DND-41 (cell line): Measurements from ENCODE around the gene CTTNBP2NL.
"Not testable (repeated sequence)": the region's sequence is repeated elsewhere in the genome, so short reads cannot be mapped to it uniquely, and the experiment has no call there.

ENCODE experiments used
- ATAC-seq: fragments of 200-7000 bp; cut with Tn5 transposase; 3 replicates; pipeline ENCODE4 v1.9.1; 2021; ENCODE audit warnings: low read depth; ENCODE audit not compliant: insufficient read depth
- DNase-seq: peaks from one replicate; pipeline ENCODE4 v3.0.0-alpha.2; 2020
- H2AFZ ChIP-seq: 2 replicates; pipeline ENCODE4 v1.6.0; 2012; ENCODE audit warnings: low read depth, low read length
- H3K27ac ChIP-seq: 2 replicates; pipeline ENCODE4 v1.5.1; 2012; ENCODE audit warnings: low read length, inconsistent platforms
- H3K27me3 ChIP-seq: fragments of 200-600 bp; sonication (generic); 2 replicates; pipeline ENCODE4 v1.6.0; 2012; ENCODE audit warnings: low read length, mild to moderate bottlenecking, inconsistent platforms; ENCODE audit not compliant: insufficient read depth, poor library complexity
- H3K36me3 ChIP-seq: 2 replicates; pipeline ENCODE4 v1.5.1; 2012; ENCODE audit warnings: low read length, inconsistent platforms; ENCODE audit not compliant: insufficient read depth
- H3K4me1 ChIP-seq: 2 replicates; pipeline ENCODE4 v1.5.1; 2012; ENCODE audit warnings: mild to moderate bottlenecking, low read length; ENCODE audit not compliant: insufficient read depth
- H3K4me2 ChIP-seq: 2 replicates; pipeline ENCODE4 v1.6.0; 2012; ENCODE audit warnings: mild to moderate bottlenecking, moderate library complexity, low read length, inconsistent platforms; ENCODE audit not compliant: insufficient read depth
- H3K4me3 ChIP-seq, 2 experiments: fragments of 200-600 bp in 1 of 2; shearing (Covaris generic) in 1 of 2; 2 replicates each; pipeline ENCODE4 v1.5.1; 2012 to 2016; ENCODE audit warnings: inconsistent platforms in 2 of 2, low read length in 2 of 2, mild to moderate bottlenecking in 2 of 2, low read depth in 1 of 2, moderate library complexity in 1 of 2
- H3K79me2 ChIP-seq: 2 replicates; pipeline ENCODE4 v1.6.0; 2012; ENCODE audit warnings: low read length, inconsistent platforms; ENCODE audit not compliant: insufficient read depth
- H3K9ac ChIP-seq: 2 replicates; pipeline ENCODE4 v1.6.0; 2012; ENCODE audit warnings: low read depth, mild to moderate bottlenecking, inconsistent platforms, low read length, moderate library complexity
- H3K9me3 ChIP-seq: 2 replicates; pipeline ENCODE4 v1.5.1; 2012; ENCODE audit warnings: low read length, moderate library complexity, mild to moderate bottlenecking, inconsistent platforms; ENCODE audit not compliant: insufficient read depth, severe bottlenecking
- H4K20me1 ChIP-seq: 2 replicates; pipeline ENCODE4 v1.6.0; 2012; ENCODE audit warnings: low read length; ENCODE audit not compliant: insufficient read depth
- EZH2 ChIP-seq: IDR thresholded peaks from 3 replicates; pipeline ENCODE4 v1.6.1; 2012; ENCODE audit warnings: borderline replicate concordance, low read depth, mild to moderate bottlenecking, moderate library complexity, low read length, inconsistent platforms; ENCODE audit not compliant: severe bottlenecking
- TF ChIP-seq, protein P1 (sequence below): IDR thresholded peaks from 2 replicates; pipeline ENCODE4 v1.5.1; 2012; ENCODE audit warnings: borderline replicate concordance, low read length, moderate library complexity, mild to moderate bottlenecking; ENCODE audit not compliant: poor library complexity, severe bottlenecking; ENCODE audit errors: extremely low read depth

Gene CTTNBP2NL

DNA sequence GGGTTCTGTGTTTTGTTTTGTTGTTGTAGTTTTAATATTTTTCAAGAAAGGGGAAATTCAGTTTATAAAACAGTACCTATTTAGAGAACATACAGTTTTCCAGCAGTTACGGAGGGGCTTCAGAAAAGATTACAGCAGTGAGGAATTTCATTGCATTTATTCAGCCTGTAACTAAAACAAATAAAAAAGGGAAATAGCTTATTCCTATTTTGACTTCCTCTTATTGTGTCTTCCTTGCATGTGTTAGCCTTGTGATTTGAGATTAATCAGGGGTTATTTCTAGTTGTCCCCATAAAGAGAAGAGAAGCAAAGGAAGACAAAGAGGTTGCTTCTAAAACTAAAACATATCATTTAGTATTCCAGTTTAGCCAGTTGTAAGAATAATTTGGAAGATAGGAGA lies 35.0 kb downstream of the CTTNBP2NL start:
- DNase-seq = no peak
- no peak for ATAC-seq
- H2AFZ ChIP-seq = no peak overlapping the region
- H3K27me3 ChIP-seq = no peaks in the 10 kb centered on the region
- H3K27ac ChIP-seq = no peak overlapping the region
- TF ChIP-seq, protein P1, sequence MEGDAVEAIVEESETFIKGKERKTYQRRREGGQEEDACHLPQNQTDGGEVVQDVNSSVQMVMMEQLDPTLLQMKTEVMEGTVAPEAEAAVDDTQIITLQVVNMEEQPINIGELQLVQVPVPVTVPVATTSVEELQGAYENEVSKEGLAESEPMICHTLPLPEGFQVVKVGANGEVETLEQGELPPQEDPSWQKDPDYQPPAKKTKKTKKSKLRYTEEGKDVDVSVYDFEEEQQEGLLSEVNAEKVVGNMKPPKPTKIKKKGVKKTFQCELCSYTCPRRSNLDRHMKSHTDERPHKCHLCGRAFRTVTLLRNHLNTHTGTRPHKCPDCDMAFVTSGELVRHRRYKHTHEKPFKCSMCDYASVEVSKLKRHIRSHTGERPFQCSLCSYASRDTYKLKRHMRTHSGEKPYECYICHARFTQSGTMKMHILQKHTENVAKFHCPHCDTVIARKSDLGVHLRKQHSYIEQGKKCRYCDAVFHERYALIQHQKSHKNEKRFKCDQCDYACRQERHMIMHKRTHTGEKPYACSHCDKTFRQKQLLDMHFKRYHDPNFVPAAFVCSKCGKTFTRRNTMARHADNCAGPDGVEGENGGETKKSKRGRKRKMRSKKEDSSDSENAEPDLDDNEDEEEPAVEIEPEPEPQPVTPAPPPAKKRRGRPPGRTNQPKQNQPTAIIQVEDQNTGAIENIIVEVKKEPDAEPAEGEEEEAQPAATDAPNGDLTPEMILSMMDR = no peak
- no peak for TF ChIP-seq EZH2
- no peaks in the 10 kb centered on the region for H3K36me3 ChIP-seq
- no peaks in the 10 kb centered on the region for H4K20me1 ChIP-seq
- no peak overlapping the region for H3K4me2 ChIP-seq
- H3K79me2 ChIP-seq = no peaks in the 10 kb centered on the region
- H3K4me1 ChIP-seq = no peaks in the 10 kb centered on the region
- no peaks in the 10 kb centered on the region for H3K9me3 ChIP-seq
- H3K9ac ChIP-seq = no peak overlapping the region
- H3K4me3 ChIP-seq = no peak overlapping the region

DNA sequence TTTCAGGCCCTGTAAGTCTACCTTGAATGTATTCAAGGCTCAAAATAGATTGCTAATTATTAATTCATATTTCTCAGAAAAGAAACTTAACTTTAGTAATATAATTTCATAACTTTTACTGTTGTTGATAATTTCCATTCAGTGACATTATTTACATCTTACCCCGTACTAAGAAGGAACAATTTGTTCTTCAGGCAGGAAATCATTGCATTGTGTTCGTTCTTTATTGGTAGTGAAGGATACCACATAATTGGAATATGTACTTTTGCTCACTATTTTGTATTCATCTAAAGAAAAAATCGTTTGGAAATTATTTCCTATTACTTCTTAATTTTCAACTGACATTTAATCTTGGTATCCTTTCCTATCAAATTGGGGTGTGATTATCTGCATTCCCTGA lies 39.4 kb downstream of the CTTNBP2NL start:
- H3K9me3 ChIP-seq = no peaks in the 10 kb centered on the region
- TF ChIP-seq EZH2 = no peak
- TF ChIP-seq, protein P1 = no peak
- H3K79me2 ChIP-seq = no peaks in the 10 kb centered on the region
- no peak overlapping the region for H3K4me3 ChIP-seq
- H3K27me3 ChIP-seq = no peaks in the 10 kb centered on the region
- no peak overlapping the region for H3K27ac ChIP-seq
- DNase-seq (no peak), ATAC-seq (no peak)
- H3K9ac ChIP-seq = no peak overlapping the region
- H3K4me1 ChIP-seq = no peaks in the 10 kb centered on the region
- H3K36me3 ChIP-seq = 0 out of 2 replicates have a peak, but pooled peaks cover 3% of the 10 kb centered on the region
- H4K20me1 ChIP-seq = no peaks in the 10 kb centered on the region
- no peak overlapping the region for H2AFZ ChIP-seq
- H3K4me2 ChIP-seq = no peak overlapping the region

GRCh38 chr1:112436384-112437156 lies 40.6 kb downstream of the CTTNBP2NL start:
- Histone ChIP-seq H2AFZ (no peak overlapping the region), H3K4me2 (no peak overlapping the region), H4K20me1 (no peaks in the 10 kb centered on the region), H3K4me3 (no peak overlapping the region), H3K79me2 (no peaks in the 10 kb centered on the region), H3K27ac (no peak overlapping the region), H3K4me1 (no peaks in the 10 kb centered on the region), H3K9me3 (no peaks in the 10 kb centered on the region), H3K27me3 (no peaks in the 10 kb centered on the region), H3K9ac (no peak overlapping the region), H3K36me3 (0 out of 2 replicates have a peak, but pooled peaks cover 3% of the 10 kb centered on the region)
- TF ChIP-seq, protein P1 = no peak
- TF ChIP-seq EZH2 = no peak
- ATAC-seq (no peak), DNase-seq (no peak)

DNA sequence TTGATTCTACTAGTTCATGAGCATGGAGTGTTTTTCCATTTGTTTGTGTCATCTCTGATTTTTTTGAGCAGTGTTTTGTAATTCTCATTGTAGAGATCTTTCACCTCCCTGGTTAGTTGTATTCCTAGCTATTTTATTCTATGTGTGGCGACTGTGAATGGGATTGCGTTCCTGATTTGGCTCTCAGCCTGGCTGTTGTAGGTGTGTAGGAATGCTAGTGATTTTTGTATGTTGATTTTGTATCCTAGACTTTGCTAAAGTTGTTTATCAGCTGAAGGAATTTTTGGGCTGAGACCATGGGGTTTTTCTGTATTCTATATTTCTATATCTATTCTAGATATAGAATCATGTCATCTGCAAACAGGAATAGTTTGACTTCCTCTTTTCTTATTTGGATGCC lies 42.1 kb downstream of the CTTNBP2NL start:
- H2AFZ ChIP-seq, H4K20me1 ChIP-seq, DNase-seq, H3K4me2 ChIP-seq, H3K27ac ChIP-seq, H3K9ac ChIP-seq, H3K4me3 ChIP-seq, H3K4me1 ChIP-seq, ATAC-seq, H3K79me2 ChIP-seq, H3K27me3 ChIP-seq, H3K9me3 ChIP-seq, H3K36me3 ChIP-seq: not testable (repeated sequence)
